OCI-LY3 (cell line): ENCODE measurements around the gene SLC8A2.
"Not testable (repeated sequence)": the region's sequence is repeated elsewhere in the genome, so short reads cannot be mapped to it uniquely, and the experiment has no call there.

ENCODE experiments used
- H2AFZ ChIP-seq: fragments of 200-600, 300-600 bp; shearing (Covaris generic); 2 replicates; pipeline ENCODE4 v1.6.0; 2014; ENCODE audit warnings: antibody characterized with exemption, low read depth, low read length
- H3K27ac ChIP-seq: fragments of 200-600, 300-600 bp; sonication (generic); 2 replicates; pipeline ENCODE4 v1.5.1; 2014; ENCODE audit warnings: mild to moderate bottlenecking, low read length, moderate library complexity, mixed read lengths
- H3K27me3 ChIP-seq: fragments of 200-600, 300-600 bp; sonication (generic); 2 replicates; pipeline ENCODE4 v1.6.1; 2014; ENCODE audit warnings: low read depth, low read length, mixed read lengths
- H3K36me3 ChIP-seq: fragments of 200-600, 300-600 bp; sonication (generic); replicated peaks from 2 replicates; pipeline ENCODE3; 2014; ENCODE audit warnings: low read depth, low read length, mixed read lengths
- H3K4me1 ChIP-seq: fragments of 300-600, 200-600 bp; sonication (generic); 2 replicates; pipeline ENCODE4 v1.6.1; 2014; ENCODE audit warnings: low read length, mixed read lengths
- H3K4me2 ChIP-seq: fragments of 200-600, 300-600 bp; sonication (generic); 2 replicates; pipeline ENCODE4 v1.6.1; 2014; ENCODE audit warnings: low read length, mixed read lengths
- H3K4me3 ChIP-seq: fragments of 300-600, 200-600 bp; sonication (generic); 2 replicates; pipeline ENCODE4 v1.5.1; 2014; ENCODE audit warnings: antibody characterized with exemption, mild to moderate bottlenecking, low read length, moderate library complexity
- H3K79me2 ChIP-seq: fragments of 300-600, 200-600 bp; shearing (Covaris generic); 2 replicates; pipeline ENCODE4 v1.6.1; 2014; ENCODE audit warnings: mild to moderate bottlenecking, low read length, mixed read lengths
- H3K9ac ChIP-seq: fragments of 300-600, 200-600 bp; shearing (Covaris generic); 2 replicates; pipeline ENCODE4 v1.6.0; 2014; ENCODE audit warnings: mild to moderate bottlenecking, low read length, moderate library complexity
- H3K9me3 ChIP-seq: fragments of 200-600, 300-600 bp; shearing (Covaris generic); 2 replicates; pipeline ENCODE4 v1.6.1; 2014; ENCODE audit warnings: low read length, mixed read lengths; ENCODE audit not compliant: insufficient read depth
- H4K20me1 ChIP-seq: fragments of 200-600, 300-600 bp; sonication (generic); 2 replicates; pipeline ENCODE4 v1.6.1; 2016; ENCODE audit warnings: low read length, mixed read lengths; ENCODE audit not compliant: insufficient read depth
- EZH2phosphoT487 ChIP-seq: fragments of 200-600 bp; shearing (Covaris generic); IDR thresholded peaks from 2 replicates; pipeline ENCODE4 v1.6.1; 2018; ENCODE audit warnings: antibody characterized with exemption, mixed run types, low read depth
- TF ChIP-seq, protein P1 (sequence below): fragments of 200-600, 300-600 bp; sonication (generic); IDR thresholded peaks from 2 replicates; pipeline ENCODE4 v1.5.1; 2014; ENCODE audit warnings: antibody characterized with exemption, low read length, low read depth

The SLC8A2 gene

DNA sequence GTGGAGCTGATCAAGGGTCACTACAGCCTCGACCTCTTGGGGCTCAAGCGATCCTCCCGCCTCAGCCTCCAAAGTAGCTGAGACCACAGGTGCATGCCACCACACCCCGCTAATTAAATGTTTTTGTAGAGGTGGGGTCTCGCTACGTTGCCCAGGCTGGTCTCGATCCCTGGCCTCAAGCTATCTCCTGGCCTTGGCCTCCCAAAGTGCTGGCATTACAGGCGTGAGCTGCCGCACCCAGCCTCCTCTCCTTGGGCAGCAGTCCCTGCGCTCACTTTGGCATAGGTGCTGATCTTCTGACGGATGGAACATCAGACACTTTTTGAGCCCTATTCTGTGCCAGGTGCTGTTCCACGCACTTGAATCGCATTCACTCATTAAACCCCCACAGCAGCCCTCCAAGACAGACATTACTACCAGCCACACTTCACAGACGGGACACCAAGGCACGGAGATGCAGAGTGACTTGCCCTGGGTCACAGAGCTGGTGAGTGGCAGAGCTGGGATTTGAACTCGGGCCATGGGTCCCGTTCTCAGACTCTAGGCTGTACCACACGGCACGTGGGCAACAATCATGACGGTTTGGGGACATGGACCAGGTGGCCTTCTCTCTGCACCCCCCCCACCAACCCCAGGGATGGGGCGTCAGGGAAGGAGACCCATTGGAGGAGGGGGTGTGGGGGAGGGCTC is 55.6 kb downstream of the SLC8A2 start:
- no peak overlapping the region for H2AFZ ChIP-seq
- no peak overlapping the region for H3K4me2 ChIP-seq
- H3K9ac ChIP-seq = no peak overlapping the region
- TF ChIP-seq EZH2phosphoT487 = no peak
- TF ChIP-seq, protein P1, sequence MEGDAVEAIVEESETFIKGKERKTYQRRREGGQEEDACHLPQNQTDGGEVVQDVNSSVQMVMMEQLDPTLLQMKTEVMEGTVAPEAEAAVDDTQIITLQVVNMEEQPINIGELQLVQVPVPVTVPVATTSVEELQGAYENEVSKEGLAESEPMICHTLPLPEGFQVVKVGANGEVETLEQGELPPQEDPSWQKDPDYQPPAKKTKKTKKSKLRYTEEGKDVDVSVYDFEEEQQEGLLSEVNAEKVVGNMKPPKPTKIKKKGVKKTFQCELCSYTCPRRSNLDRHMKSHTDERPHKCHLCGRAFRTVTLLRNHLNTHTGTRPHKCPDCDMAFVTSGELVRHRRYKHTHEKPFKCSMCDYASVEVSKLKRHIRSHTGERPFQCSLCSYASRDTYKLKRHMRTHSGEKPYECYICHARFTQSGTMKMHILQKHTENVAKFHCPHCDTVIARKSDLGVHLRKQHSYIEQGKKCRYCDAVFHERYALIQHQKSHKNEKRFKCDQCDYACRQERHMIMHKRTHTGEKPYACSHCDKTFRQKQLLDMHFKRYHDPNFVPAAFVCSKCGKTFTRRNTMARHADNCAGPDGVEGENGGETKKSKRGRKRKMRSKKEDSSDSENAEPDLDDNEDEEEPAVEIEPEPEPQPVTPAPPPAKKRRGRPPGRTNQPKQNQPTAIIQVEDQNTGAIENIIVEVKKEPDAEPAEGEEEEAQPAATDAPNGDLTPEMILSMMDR = no peak
- H4K20me1 ChIP-seq = 0 out of 2 replicates have a peak, but pooled peaks cover 4% of the 10 kb centered on the region
- no peaks in the 10 kb centered on the region for H3K79me2 ChIP-seq
- no peaks in the 10 kb centered on the region for H3K36me3 ChIP-seq
- no peaks in the 10 kb centered on the region for H3K9me3 ChIP-seq
- no peak overlapping the region for H3K27ac ChIP-seq
- peaks cover 48% of the 10 kb centered on the region for H3K27me3 ChIP-seq
- no peak overlapping the region for H3K4me3 ChIP-seq
- H3K4me1 ChIP-seq = no peaks in the 10 kb centered on the region

- Histone ChIP-seq H3K9ac (no peak overlapping the region), H3K4me2 (no peak overlapping the region), H3K27ac (no peak overlapping the region), H3K36me3 (no peaks in the 10 kb centered on the region), H3K4me3 (no peak overlapping the region), H3K79me2 (no peaks in the 10 kb centered on the region), H2AFZ (no peak overlapping the region), H3K4me1 (no peaks in the 10 kb centered on the region), H3K9me3 (no peaks in the 10 kb centered on the region), H3K27me3 (peaks cover 37% of the 10 kb centered on the region), H4K20me1 (0 out of 2 replicates have a peak, but pooled peaks cover 4% of the 10 kb centered on the region)
- TF ChIP-seq, protein P1 = peak; percentile 35
- no peak for TF ChIP-seq EZH2phosphoT487
Measured at GRCh38 chr19:47414469-47414868, 57.2 kb downstream of the SLC8A2 start.

- TF ChIP-seq, protein P1 = no peak
- TF ChIP-seq EZH2phosphoT487 = no peak
- H3K4me1 ChIP-seq = no peaks in the 10 kb centered on the region
- no peaks in the 10 kb centered on the region for H3K79me2 ChIP-seq
- H3K4me2 ChIP-seq = no peak overlapping the region
- H3K27ac ChIP-seq = no peak overlapping the region
- peaks cover 34% of the 10 kb centered on the region for H3K27me3 ChIP-seq
- no peak overlapping the region for H3K9ac ChIP-seq
- no peak overlapping the region for H3K4me3 ChIP-seq
- H4K20me1 ChIP-seq = 0 out of 2 replicates have a peak, but pooled peaks cover 4% of the 10 kb centered on the region
- no peaks in the 10 kb centered on the region for H3K36me3 ChIP-seq
- H2AFZ ChIP-seq = no peak overlapping the region
- no peaks in the 10 kb centered on the region for H3K9me3 ChIP-seq
Measured at GRCh38 chr19:47413941-47414340, 57.8 kb downstream of the SLC8A2 start.

- H3K4me1 ChIP-seq, H3K4me2 ChIP-seq, H3K9ac ChIP-seq, H3K4me3 ChIP-seq, H4K20me1 ChIP-seq, H2AFZ ChIP-seq, H3K79me2 ChIP-seq, H3K27ac ChIP-seq, H3K36me3 ChIP-seq, H3K9me3 ChIP-seq: not testable (repeated sequence)
- H3K27me3 ChIP-seq = peaks cover 12% of the 10 kb centered on the region
Measured at GRCh38 chr19:47411696-47412095, 60.0 kb downstream of the SLC8A2 start.
